Activated T-helper 9 cell treated with anti-CD3 and anti-CD28 coated beads, Interleukin-2, amount 50 U/mL, for 16 hours (primary cell): ENCODE results near the gene AVPR2.

ENCODE experiments used
- DNase-seq: peaks from one replicate; pipeline ENCODE4 v3.0.0-alpha.2; 2020; ENCODE audit warnings: low read depth

Gene AVPR2

DNA sequence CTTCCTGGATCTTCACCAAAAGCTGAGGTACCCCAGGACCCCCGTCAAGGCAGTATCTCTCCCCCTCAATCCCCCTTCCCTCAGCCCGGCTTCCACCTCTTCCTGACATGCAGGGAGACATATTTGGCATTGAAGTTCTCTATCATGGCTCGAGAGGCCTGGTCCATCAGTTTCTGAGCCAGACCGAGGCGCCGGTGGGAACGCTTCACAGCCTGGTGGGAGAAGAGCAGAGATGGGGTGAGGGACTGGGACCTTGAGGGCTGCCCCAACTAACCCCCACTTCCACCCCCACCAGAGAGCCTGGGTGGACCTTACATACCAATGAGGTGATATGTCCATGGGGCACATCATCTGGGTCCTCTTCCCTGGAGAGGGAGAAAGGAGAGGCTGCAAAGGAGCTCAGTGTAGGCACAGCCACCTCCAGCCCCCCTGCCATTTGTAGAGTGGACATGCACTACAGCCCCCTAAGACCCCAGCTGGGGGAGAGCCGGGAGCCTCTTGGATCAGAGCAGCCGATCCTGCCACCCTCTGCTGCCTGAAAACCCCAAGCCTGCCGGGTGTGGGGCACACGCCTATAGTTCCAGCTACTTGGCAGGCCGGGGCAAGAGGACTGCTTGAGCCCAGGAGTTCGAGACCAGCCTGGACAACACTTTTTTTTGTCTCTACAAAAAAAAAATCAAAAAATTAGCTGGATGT, 27.9 kb downstream of the AVPR2 start:
- DNase-seq, result no peak

DNA sequence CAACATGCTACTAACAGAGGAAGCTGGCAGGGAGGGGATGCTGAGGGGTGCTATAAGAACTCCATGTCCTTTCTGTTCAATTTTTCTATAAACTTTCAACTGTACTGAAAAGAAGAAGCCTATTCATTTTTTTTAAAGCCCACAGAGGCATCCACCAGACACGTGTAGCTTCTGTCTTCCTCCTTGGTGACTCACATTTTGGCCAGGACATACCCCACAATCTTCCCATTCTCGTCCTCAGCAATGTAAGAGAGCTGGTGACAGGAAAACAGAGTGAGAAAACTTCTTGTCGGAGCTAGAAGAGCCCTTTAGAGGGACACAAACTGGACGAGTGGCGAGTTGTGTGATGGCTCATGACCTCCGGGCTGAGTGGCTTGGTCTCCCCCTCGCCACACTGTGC, 29.3 kb downstream of the AVPR2 start:
- DNase-seq, result no peak

DNA sequence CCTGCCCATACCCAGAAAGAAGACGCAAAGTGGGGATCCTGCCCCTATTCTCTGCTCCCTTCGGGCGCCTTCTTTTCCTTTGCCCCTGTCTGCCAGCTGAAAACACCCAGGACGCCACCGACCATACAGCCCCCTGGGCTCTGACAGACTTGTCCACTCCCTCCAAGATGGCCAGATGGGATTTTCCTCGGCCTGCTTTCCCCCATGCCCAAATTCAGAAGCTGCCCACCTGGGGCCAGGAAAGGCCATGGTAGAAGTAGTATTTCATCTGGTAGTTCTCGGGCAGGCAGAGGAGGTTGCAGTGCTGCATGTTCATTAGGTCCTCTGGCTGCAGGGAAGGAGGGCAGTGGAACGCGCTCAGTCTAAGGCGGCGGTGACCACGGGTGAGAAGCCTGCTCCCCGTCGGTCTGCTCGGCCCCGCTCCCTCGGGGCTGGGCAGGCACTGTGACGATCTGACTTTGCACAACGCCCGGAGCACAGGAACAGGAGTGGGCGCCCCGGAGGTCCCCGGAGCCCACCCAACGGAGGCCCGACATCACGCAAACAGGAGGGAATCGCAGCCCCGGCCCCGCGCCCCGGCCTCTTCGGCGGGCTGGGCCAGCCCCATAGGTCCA, 29.8 kb downstream of the AVPR2 start:
- no peak for DNase-seq

DNA sequence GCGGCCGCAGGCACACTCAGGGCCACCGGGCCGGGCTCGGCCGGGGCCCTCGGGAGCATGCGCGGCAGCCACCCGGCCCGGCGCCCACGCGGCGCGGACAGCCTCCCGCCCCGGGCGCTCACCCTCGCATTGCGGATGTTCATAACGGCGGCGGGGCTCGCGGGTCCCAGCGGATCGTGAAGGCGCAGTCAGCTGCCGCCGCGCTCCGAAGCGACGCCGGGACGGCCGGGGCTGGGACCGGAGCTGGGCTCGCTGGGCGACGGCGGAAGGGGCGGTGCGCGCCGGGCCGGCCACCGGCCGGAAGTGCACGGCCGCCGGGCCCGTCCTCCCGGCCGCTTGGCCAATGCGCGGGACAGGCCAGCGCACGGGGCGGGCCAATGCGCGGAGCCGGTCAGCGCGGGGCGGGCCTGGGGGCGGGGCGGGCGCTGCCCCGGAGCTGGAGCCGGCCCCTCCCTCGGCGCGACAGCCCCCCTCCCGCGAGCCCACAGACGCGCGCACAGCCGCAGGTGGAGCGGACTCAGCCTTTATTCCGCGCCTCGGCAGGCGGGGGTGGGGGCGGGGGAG, 30.4 kb downstream of the AVPR2 start, which contains the start of gene NAA10:
TSS of gene NAA10 (minus strand) at position 276 of the 564 bp plus-strand sequence. CDS start at position 143, 133 bp downstream.
- peak; percentile 54 for DNase-seq

DNA sequence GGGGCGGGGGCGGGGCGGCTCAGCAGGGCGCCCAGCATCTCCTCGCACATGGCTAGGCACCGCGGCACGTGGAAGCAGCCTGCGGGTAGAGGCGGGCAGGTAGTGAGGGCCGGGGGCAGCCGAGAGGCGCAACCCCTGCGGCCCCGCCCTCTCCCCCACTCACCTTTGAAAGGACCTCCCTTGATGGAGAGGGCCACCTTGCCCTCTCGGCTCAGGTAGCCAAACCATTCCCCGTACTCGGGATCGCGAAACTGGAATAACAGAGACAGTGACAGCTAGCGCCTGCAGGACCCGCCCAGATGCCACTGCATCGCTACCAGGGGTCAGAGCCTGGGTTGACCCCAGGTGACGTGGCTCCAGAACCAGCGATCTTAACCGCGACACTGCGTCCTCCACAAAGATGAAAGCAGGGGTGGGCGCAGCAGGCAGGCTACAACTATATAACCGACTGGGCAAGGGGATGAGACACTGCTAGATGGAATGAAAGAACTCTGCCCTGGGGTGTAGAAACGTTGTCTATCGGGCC, 30.9 kb downstream of the AVPR2 start:
- no peak for DNase-seq

DNA sequence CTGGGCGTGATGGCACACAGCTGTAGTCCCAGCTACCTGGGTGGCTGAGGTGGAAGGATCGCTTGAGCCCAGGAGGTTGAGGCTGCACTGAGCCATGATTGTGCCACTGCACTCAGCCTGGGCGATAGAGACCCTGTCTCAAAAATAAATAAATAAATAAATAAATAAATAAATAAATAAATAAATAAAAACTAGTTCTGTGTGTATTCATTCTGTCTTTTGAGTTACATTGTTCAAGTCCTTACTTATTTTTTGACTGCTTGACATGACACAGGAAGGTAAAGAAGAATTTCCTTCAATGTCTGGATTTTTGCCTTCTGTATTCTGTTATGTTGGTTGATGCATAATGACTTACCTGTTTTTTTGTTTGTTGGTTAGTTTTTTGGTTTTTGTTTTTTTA, 32.6 kb downstream of the AVPR2 start:
- DNase-seq, result no peak

DNA sequence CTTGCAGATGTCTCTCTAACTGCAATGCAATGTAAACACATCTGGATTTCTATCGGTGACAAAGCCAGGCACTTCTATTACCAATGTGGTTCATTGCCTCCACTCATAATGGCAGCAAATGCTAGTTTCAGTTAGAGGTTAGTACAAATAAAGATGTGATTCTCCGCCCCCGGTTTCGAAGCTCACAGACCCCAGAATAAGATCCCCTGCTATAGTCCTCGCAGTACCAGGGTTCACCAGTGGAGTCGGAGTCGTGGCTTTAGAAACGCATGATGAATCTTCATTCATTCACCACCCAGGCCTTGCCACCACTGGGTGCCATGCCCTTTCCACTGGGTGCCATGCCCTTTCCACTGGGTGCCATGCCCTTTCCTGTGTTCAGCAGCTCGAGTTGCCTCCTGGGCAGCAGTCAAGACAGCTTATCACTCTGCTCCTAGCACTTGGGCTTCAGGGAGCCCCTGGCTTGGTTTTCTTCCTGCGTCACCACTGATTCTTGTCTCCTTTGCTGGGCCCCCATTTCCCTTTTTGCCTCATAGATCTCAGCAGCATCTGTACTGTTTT, 33.8 kb downstream of the AVPR2 start:
- DNase-seq, result no peak

DNA sequence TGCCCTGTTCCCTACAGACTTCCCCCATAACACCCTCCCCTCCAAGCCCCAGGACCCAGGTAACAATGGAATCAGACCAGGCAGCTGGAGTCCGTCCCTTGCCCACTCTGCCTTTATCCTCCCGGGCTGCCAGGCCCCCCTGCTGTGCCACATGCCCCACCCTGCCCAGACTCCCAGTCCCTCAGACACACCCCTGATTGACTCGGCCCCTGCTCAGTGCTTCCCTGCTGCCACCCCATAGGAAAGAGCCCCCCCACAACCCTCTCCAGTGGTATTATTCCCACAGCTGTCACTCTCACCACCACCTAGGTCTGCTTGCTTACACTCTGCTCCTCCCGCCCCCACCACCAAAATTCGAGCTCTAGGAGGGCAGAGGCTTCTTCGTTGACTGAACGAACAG, 35.1 kb downstream of the AVPR2 start:
- no peak for DNase-seq

DNA sequence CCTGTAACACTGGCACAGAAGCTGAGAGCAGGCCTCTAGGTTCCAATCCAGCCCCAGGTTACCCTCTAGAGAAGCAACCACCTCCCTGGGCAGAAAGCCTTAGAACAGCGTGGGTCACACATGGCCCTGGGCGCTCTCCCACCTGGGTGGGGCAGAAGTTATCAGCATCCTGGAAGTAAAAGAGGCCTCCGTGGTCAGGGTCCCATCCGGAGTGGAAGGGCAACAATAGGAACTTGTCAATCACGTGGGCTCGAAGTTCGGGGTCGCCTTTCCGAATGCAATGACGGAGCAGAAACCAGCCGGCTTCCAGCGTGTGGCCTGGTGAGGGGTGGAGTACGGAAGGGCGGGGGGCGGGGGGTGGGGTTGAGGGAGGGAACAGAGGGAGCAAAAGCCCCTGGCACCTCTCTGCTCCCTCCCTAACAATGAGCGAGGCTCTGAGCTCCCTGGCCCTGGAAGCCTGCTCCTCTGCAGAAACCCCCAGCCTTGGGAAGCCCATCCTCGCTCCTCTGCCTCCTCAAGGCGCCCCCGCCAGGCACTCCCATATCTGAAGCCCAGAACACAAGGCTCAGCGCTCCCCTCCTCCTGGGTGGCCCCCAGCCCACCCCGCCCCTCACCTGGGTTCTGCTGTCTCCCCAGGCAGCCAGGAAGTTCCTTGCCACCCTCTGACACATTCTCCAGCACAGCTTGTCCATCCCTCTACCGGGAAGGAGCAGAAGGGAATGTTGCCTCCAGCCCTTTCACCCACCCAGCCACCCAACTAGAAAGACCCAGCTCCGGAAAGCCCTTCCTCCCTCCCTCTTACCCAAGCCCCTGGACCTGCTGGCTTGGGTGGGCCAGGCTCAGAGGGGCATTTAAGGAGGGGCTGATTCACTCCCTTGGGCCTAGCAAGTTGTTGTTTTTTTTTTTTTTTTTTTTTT, 37.1 kb downstream of the AVPR2 start:
- DNase-seq, result no peak

DNA sequence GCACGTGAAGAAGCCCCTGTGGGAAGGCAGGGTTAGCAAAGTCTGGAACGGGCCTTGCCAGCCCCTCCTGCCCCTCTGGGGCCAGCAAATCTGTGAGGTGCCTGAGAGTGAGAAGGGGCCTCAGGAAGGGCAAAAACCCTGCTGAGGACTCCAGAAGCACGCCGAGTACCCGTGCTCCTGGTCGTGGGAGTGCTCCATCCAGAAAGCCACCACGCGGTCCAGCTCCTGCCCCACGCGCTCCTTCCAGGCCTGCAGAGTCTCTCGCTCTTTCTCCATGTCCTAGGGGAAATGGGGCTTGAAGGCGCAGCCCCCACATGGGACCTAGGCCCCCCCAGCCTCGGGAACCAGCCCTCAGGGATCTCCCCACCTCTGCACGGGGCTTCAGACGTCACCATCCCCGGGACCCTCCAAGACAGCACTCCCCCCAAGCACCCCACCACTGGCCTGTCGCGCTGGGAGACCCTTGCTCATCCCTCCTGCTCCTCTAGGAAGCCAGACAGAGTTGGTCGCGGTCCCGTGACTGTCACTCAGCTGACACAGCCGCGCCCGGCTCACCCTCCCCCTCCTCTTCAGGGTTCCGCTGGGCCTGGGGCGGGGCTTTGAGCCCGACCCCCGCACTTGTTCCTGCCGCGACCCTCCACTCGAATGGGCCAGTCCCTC, 39.8 kb downstream of the AVPR2 start, which contains the start of gene RENBP:
TSS of gene RENBP (minus strand) at position 504 of the 660 bp plus-strand sequence. CDS start at position 471, 33 bp downstream.
- no peak for DNase-seq

DNA sequence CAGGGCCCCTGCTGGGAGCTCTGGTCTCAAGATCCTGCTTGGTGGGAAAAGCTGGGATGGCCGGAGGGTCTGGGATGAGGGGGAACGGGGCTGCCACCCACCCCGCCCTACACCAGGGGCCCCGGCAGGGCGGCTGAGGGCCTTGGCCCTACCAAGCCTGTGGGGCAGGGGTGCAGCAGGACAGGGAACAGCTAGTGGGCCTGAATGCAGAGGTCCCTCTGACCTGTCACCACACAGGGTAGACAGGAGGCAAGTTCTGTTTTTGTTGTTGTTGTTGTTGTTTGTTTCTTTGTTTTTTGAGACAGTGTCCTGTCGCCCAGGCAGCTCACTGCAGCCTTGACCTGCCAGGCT, 40.3 kb downstream of the AVPR2 start:
- DNase-seq, result no peak

DNA sequence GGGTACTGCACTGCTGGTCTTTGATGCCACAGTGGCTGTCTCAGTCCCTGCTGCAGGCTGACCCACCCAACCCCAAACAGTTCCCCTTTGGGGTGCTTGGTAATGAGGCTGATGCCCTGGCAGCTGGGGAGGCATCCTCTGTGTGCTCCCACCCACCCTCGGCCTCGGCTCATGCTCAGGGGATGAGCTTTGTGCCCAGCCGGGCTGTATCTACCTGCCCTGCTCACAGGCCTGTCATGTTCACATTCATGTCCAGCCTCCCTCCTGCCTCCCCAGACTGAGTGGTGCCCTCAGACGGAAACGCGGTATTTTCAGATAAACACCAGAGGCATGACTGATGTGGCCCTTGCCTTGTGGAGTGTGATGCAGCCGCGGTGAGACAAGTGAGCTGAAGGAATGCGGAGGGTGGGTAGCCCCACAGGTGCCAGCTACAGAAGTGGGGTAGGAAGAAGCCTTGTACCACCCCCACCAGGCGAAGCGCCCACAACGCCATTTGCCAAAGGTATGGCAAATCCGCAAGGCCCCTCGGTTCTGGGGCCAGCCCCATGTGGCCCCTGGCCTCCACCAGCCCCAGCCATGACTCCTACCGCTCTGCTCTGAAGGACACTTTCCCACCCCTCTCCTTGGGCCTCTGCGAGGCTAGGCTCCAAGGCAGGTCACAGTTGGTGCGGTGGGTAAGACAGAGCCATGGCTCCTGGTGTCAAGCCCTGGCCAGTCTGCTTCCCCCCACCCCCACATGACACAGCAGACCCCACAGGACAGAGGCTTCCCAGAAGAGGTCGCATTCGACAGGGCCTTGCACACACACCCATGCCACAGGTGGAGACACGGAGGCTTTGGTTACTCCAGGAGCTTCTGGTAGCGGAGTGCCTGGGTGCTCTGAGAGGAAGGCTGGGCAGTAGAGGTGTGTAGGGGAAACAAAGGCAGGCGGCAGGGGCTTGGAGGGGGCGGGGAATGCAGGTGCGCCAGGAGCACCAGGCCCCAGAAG, 41.8 kb downstream of the AVPR2 start:
- no peak for DNase-seq

DNA sequence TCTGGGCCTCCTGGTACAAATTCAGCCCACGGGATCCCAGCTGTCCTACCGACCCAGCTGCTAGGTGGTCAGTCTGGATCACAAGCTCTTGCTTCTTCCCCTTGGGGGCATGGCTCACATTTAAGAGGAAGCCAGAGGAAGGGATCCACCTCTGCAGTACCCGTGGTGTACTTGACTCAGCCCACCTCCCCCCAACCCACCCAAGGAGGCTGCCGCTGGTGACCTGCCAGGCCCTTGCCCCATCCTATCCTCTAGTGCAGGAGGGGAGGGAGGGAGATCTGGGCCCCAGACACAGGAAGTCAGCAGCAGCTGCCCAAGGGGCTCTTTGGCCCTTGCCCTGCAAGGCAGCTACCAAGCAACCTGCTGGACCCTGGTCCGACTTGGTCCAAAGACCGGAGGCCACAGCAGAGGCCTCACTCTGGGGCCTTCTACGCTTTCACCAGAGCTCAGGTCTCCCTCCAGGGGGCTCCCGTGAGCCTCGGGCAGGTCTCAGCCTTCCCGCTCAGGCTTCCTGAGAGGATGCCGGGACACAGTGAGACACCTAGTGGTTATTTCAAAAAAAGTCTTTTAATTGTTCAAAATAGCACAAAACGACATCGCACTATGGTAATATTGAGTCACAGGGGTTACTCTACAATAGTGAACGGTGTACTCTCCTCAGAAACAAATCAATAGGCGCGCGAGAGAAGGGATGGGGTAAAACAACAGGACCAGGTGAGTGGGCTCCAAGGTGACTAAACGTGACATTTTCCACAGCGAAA, 42.7 kb downstream of the AVPR2 start:
- DNase-seq, result peak; percentile 66

DNA sequence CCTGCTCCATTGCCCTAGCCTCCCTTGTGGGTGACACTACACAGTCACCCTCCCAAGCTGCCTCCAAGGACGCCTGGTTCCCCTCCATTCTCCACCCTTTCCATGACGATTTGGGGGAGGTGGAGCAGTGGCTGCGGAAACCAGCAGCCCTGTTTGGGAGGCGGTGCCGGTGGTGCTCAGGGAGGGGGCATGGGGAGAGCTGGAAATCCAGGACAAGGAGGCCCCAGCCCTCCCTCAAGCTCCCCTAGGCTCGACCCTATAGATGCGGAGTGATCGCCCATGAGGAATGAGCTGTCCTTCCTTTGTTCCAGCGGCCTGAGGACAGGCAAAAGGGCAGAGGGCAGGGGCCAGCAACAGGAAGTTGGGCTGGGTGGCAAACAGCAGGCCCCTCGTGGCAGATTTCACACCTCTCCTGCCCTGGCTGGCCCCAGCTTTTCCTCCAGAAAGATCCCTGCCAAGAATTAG, 43.6 kb downstream of the AVPR2 start:
- DNase-seq, result no peak

DNA sequence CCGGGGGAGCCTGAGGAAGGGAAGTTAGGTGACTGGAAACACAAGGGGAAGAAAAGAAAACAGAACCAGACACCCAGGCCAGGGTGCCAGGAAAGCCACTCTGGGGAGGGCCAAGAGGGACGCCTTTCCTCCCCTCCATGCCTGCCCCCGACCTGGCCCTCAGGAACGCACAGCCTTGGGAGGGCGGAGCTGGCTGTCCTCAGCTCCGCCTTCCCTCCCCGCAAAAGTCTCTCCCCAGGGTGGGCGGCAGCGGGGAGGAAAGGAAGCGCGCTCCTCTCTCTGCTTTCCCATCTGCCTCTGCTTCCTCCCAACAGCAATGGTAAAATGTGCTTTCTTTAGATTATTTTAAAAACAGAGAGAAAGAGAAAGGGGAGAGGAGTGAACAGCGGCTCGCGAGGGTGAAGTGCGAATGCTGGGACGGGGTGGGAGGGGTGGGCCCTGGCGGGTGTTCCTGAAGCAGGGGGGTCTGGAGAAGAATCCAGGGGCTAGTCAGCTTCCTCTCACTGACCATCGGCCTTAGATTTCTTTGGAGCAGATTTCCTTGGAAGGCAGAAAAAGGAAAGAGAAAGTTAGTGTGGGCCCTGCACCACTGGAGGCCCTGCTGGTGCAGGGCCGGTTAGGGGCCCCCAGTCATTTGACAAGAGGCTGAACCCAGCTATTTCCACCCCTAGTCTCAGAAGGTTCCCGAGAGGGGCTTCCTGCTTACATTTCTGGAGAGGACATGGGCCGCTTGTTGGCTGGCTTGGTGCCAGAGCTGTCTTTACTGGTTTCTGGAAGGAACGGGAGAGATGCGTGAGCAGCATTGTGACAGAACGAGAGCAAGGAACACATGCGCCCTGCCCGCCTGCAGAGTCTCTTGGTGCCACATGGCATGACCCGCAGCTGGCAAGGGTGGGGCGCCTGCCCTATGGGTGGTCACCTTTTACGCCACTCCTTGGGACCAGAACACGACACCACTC, 44.7 kb downstream of the AVPR2 start:
- DNase-seq, result no peak

DNA sequence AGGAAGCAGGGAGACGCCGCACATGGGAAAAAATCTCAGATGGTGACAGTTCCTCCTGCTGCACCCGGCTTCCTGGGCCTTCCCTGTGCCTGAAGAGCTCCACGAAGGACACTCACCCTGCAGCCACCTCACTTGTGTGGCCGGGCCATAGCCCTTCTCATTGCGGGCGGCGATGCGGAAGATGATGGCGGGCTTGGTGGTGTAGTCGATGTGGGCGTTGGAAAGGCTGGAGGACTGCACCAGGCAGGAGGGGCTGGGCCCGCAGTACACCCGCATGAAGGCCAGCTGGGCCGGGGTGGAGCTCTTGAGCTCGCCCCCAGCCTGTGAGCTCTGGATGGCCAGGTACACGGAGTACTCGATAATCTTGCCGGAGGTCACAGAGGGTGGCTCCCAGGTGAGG, 45.7 kb downstream of the AVPR2 start:
- DNase-seq, result no peak

DNA sequence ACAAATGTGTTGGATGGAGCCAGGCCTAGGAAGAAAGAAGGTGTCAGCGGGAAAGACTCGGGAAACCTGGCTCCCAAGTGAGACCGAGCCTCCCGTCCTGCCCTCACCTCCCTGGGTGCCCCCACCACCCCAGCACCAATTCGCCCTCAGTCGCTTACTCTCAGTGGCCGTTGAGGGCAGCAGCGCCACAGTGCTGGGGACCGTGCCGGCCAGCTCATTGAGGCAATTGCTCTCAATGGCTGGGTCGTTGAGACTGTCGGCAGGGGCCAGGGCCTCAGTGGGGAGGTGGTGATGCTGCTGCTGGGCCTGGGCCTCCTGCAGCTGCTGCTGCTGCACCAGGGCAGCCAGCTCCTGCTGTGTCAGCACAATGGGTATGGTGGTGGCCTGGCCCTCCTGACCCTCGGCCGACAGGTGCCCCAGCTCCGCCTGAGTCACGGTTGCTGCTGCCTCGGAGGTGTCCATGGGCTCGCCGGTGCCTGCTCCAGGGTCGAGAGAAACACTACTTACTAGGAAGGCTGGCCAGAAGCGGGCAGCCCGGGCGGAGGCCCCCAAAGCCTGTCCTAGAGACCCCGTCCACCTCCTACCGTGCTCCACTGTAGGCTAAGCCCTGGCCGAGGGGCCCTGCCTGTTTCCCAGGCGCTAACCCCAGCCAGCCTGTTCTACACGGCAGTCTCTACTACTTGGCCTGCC, 47.4 kb downstream of the AVPR2 start:
- DNase-seq, result no peak
